Measurements from ENCODE around the gene GEMIN5. TPM values are rescaled to one million over a fixed set of nuclear protein-coding genes. Genes with fewer than 3 reads are reported as not detected.
"Not testable (repeated sequence)": the region's sequence is repeated elsewhere in the genome, so short reads cannot be mapped to it uniquely, and the experiment has no call there.

The GEMIN5 gene
- total RNA-seq, 1 experiment from 2014 or later = 50.6 TPM

DNA sequence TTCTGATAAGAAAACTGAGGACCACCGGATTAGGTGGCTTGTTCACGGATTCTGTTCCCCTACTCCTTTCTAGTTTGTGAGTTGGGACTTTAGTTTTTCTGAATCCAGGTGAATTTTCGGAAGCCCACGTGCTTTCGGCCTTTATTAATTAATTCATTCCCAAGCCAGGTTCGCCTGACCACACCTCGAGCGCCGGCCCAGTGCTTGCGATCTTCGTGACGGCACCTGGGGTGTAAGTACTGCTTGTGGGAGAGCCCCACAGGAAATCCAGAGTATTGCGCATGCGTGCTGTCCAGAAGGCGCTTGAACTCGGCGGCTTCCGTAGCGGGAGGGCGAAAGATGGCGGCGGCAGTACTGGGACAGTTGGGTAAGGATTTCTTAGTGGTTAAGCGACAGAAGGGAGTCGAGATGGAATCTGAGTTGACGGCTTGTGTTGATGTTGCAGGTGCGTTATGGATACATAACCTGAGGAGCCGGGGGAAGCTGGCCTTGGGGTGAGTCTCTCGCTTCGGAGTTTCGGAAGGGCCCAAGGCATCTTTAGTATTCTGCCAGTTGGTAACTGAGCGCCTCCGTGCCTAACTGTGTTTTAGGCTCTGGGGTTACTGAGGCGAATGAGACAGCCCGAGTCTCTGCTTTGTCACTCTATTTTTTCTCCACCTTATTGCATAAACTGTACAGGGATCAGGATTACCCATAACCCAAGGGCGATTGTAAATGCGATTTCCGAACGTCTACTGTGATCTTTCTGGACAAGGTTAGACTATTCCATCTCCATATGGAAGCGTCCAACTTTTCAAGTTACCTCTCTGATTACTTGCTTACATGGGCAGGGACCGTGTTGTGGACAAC, 3.0 kb upstream of the GEMIN5 start, which contains the start of gene MRPL22:
TSS of gene MRPL22 (plus strand) at position 302 of the 849 bp plus-strand sequence. CDS start at position 340, 38 bp downstream.
- Histone ChIP-seq H3K4me3 (ENCODE audit: low read depth, low read length, poor library complexity, severe bottlenecking) (peak within 1 kb of the TSS; percentile 71), H3K27ac (ENCODE audit: low read depth, low read length, poor library complexity, severe bottlenecking) (peak within 1 kb of the TSS; percentile 71), H3K9me3 (ENCODE audit: low read depth, low read length, poor library complexity, severe bottlenecking) (no peaks in the 10 kb centered on the region), H3K36me3 (ENCODE audit: insufficient read depth, low read length, poor library complexity, severe bottlenecking) (no peaks in the 10 kb centered on the region), H3K4me1 (ENCODE audit: insufficient read depth, low read length, poor library complexity, severe bottlenecking) (peaks cover 18% of the 10 kb centered on the region), H3K27me3 (replicated peaks; ENCODE audit: insufficient read depth, low read depth, low read length, poor library complexity) (no peaks in the 10 kb centered on the region)
- ChIA-PET POLR2A (ENCODE audit: low non-redundant PET) (no interaction called here), CTCF (no interaction called here)
- intact Hi-C loops (cut with micrococcal nuclease; ENCODE audit: unreplicated experiment) = loop anchor here (5.0 kb wide), 1 partner anchor 61 kb away; no protein-coding TSS in a partner anchor
- BruUV-seq (replicated peaks) = TSS peak; percentile 63
- TF ChIP-seq, protein P1, sequence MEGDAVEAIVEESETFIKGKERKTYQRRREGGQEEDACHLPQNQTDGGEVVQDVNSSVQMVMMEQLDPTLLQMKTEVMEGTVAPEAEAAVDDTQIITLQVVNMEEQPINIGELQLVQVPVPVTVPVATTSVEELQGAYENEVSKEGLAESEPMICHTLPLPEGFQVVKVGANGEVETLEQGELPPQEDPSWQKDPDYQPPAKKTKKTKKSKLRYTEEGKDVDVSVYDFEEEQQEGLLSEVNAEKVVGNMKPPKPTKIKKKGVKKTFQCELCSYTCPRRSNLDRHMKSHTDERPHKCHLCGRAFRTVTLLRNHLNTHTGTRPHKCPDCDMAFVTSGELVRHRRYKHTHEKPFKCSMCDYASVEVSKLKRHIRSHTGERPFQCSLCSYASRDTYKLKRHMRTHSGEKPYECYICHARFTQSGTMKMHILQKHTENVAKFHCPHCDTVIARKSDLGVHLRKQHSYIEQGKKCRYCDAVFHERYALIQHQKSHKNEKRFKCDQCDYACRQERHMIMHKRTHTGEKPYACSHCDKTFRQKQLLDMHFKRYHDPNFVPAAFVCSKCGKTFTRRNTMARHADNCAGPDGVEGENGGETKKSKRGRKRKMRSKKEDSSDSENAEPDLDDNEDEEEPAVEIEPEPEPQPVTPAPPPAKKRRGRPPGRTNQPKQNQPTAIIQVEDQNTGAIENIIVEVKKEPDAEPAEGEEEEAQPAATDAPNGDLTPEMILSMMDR (conservative IDR thresholded peaks at IDR 0.05; ENCODE audit: low read depth, low read length) = no peak
- TF ChIP-seq EZH2 (IDR thresholded peaks at IDR 0.05; ENCODE audit: borderline replicate concordance, low read depth, low read length, poor library complexity, severe bottlenecking) = no peak
- DNase-seq (ENCODE audit: low spot score) = peak; percentile 92

DNA sequence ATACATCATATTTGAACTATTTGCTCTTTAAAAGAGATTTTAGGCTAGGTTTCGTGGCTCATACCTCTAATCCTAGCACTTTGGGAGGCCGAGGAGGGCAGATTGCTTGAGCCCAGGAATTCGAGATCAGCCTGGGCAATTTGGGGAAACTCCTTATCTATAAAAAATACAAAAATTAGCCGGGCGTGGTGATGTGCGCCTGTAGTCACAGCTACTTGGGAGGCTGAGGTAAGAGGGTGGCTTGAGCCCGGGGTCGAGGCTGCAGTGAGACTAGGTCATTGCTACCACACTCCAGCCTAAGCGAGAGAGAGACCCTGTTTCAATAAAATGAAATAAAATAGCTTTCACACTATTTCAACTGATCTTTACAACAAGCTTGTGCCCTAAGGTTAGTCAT, 2.4 kb upstream of the GEMIN5 start:
- Histone ChIP-seq H3K4me3 (ENCODE audit: low read depth, low read length, poor library complexity, severe bottlenecking) (peak overlapping the region; percentile 71), H3K27ac (ENCODE audit: low read depth, low read length, poor library complexity, severe bottlenecking) (peak overlapping the region; percentile 71), H3K36me3 (ENCODE audit: insufficient read depth, low read length, poor library complexity, severe bottlenecking) (peaks cover 3% of the 10 kb centered on the region), H3K9me3 (ENCODE audit: low read depth, low read length, poor library complexity, severe bottlenecking) (no peaks in the 10 kb centered on the region), H3K27me3 (replicated peaks; ENCODE audit: insufficient read depth, low read depth, low read length, poor library complexity) (no peaks in the 10 kb centered on the region), H3K4me1 (ENCODE audit: insufficient read depth, low read length, poor library complexity, severe bottlenecking) (peaks cover 12% of the 10 kb centered on the region)
- no TSS peak for BruUV-seq (replicated peaks)
- intact Hi-C loops (cut with micrococcal nuclease; ENCODE audit: unreplicated experiment) = loop anchor here (5.0 kb wide), 1 partner anchor 62 kb away; no protein-coding TSS in a partner anchor
- no peak for DNase-seq (ENCODE audit: low spot score)
- CTCF ChIA-PET = no interaction called here
- no peak for TF ChIP-seq EZH2 (IDR thresholded peaks at IDR 0.05; ENCODE audit: borderline replicate concordance, low read depth, low read length, poor library complexity, severe bottlenecking)
- TF ChIP-seq, protein P1 (conservative IDR thresholded peaks at IDR 0.05; ENCODE audit: low read depth, low read length) = no peak
- POLR2A ChIA-PET (ENCODE audit: low non-redundant PET) = no interaction called here

DNA sequence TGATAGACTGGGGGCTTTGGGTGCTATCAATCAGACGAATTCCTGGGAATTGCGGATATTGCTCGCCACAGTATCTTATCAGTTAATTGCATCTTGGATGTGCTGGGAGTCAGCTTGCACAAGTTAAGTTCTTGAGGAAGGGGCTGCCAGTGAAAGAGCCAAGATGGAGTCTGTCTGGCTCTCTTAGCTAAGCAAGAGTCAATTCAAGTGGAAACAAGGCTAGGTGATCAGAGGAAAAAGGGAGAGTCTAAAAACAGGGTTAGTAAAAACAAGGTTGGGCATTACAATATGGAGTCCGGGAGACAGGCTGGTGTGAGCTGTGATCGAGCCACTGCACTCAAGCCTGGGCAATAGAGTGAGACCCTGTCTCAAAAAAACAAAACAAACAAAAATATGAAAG, 1.4 kb upstream of the GEMIN5 start:
- Histone ChIP-seq H3K4me1 (ENCODE audit: insufficient read depth, low read length, poor library complexity, severe bottlenecking) (peaks cover 10% of the 10 kb centered on the region), H3K36me3 (ENCODE audit: insufficient read depth, low read length, poor library complexity, severe bottlenecking) (peaks cover 12% of the 10 kb centered on the region)
- H3K27ac ChIP-seq (ENCODE audit: low read depth, low read length, poor library complexity, severe bottlenecking); H3K9me3 ChIP-seq (ENCODE audit: low read depth, low read length, poor library complexity, severe bottlenecking); DNase-seq (ENCODE audit: low spot score); H3K4me3 ChIP-seq (ENCODE audit: low read depth, low read length, poor library complexity, severe bottlenecking); BruUV-seq (replicated peaks); H3K27me3 ChIP-seq (replicated peaks; ENCODE audit: insufficient read depth, low read depth, low read length, poor library complexity); CTCF ChIA-PET; intact Hi-C loops (cut with micrococcal nuclease; ENCODE audit: unreplicated experiment); POLR2A ChIA-PET (ENCODE audit: low non-redundant PET): not testable (repeated sequence)
